ENCODE results near the gene PLB1.

The PLB1 gene

GRCh38 chr2:28640908-28641300, 145.0 kb downstream of the PLB1 start:
- Histone ChIP-seq H3K4me2 (ENCODE audit: low read length) (no peak overlapping the region), H3K27me3 (ENCODE audit: control insufficient read depth, insufficient read depth, low read length) (no peaks in the 10 kb centered on the region), H3K9me3 (replicated peaks; ENCODE audit: low read length) (no peaks in the 10 kb centered on the region), H3K4me1 (ENCODE audit: control insufficient read depth, insufficient read depth, low read length) (peaks cover 44% of the 10 kb centered on the region), H3K4me3 (ENCODE audit: low read length) (no peak overlapping the region), H3K36me3 (ENCODE audit: insufficient read depth, low read length) (no peaks in the 10 kb centered on the region), H3K9ac (ENCODE audit: low read depth, low read length) (no peak overlapping the region)

DNA sequence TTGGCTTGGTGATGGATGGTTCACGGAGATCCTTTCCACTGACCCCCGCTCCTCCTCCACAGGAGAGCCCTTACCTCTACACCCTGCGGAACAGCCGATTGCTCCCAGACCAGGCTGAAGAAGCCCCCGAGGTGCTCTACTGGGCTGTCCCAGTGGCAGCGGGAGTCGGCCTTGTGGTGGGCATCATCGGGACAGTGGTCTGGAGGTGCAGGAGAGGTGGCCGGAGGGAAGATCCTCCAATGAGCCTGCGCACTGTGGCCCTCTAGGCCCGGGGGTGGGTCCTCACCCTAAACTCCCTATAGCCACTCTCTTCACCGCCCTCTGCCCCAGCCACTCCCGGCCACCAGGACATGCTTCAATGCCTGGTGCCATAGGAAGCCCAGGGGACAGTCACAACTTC, 146.9 kb downstream of the PLB1 start:
- Histone ChIP-seq H3K4me3 (ENCODE audit: low read length) (no peak overlapping the region), H3K36me3 (ENCODE audit: insufficient read depth, low read length) (no peaks in the 10 kb centered on the region), H3K4me2 (ENCODE audit: low read length) (no peak overlapping the region), H3K4me1 (ENCODE audit: control insufficient read depth, insufficient read depth, low read length) (peaks cover 29% of the 10 kb centered on the region), H3K9ac (ENCODE audit: low read depth, low read length) (no peak overlapping the region), H3K9me3 (replicated peaks; ENCODE audit: low read length) (no peaks in the 10 kb centered on the region), H3K27me3 (ENCODE audit: control insufficient read depth, insufficient read depth, low read length) (no peaks in the 10 kb centered on the region)

DNA sequence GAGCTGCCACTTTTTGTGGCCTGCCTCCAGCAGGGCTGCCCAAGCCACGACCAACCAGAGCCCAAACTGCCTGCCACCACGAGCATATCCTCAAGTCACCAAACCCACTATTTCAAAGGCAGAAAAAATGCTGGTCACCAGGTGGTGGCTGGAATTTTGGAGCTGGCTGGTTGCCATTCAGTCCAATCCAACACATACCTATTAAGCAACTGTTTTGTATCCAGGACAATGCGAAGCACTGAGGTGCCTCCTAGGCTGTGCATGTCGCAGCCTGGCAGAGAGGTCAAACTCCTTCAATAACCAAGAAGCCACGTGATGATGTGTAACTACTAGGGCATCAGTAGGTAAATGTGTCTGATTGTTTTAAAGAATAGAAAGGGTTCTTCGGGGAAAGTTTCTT, 147.5 kb downstream of the PLB1 start:
- H3K4me1 ChIP-seq (ENCODE audit: control insufficient read depth, insufficient read depth, low read length) = peaks cover 23% of the 10 kb centered on the region
- no peaks in the 10 kb centered on the region for H3K36me3 ChIP-seq (ENCODE audit: insufficient read depth, low read length)
- peak overlapping the region; percentile 57 for H3K9ac ChIP-seq (ENCODE audit: low read depth, low read length)
- H3K4me3 ChIP-seq (ENCODE audit: low read length) = no peak overlapping the region
- no peaks in the 10 kb centered on the region for H3K9me3 ChIP-seq (replicated peaks; ENCODE audit: low read length)
- H3K4me2 ChIP-seq (ENCODE audit: low read length) = peak overlapping the region; percentile 55
- no peaks in the 10 kb centered on the region for H3K27me3 ChIP-seq (ENCODE audit: control insufficient read depth, insufficient read depth, low read length)

DNA sequence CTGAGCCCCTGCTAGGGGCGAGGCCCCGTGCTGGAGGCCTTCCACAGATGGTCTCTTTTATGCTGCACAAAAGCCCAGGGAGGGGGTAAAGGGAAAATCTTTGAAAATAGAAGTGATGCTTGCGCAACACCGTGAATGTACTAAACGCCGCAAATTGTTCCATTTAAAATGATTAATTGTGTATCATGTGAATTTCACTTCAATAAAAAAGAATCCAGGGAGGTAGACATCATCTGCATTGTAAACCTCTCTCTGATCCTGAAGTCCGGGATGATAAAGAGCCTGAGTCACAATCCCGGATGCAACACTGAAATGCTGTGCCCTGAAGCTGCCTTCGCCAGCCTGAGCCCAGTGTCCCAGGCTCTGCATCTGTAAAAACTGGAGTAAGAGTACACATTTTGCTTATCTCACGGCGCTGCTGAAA, 148.1 kb downstream of the PLB1 start:
- Histone ChIP-seq H3K27me3 (ENCODE audit: control insufficient read depth, insufficient read depth, low read length) (no peaks in the 10 kb centered on the region), H3K4me2 (ENCODE audit: low read length) (peak overlapping the region; percentile 55), H3K9me3 (replicated peaks; ENCODE audit: low read length) (no peaks in the 10 kb centered on the region), H3K36me3 (ENCODE audit: insufficient read depth, low read length) (no peaks in the 10 kb centered on the region), H3K4me3 (ENCODE audit: low read length) (no peak overlapping the region), H3K4me1 (ENCODE audit: control insufficient read depth, insufficient read depth, low read length) (peaks cover 24% of the 10 kb centered on the region), H3K9ac (ENCODE audit: low read depth, low read length) (peak overlapping the region; percentile 66)

GRCh38 chr2:28644760-28645159, 148.9 kb downstream of the PLB1 start:
- H3K36me3 ChIP-seq (ENCODE audit: insufficient read depth, low read length) = no peaks in the 10 kb centered on the region
- no peaks in the 10 kb centered on the region for H3K9me3 ChIP-seq (replicated peaks; ENCODE audit: low read length)
- no peak overlapping the region for H3K4me2 ChIP-seq (ENCODE audit: low read length)
- H3K4me1 ChIP-seq (ENCODE audit: control insufficient read depth, insufficient read depth, low read length) = peaks cover 33% of the 10 kb centered on the region
- H3K4me3 ChIP-seq (ENCODE audit: low read length) = no peak overlapping the region
- H3K27me3 ChIP-seq (ENCODE audit: control insufficient read depth, insufficient read depth, low read length) = no peaks in the 10 kb centered on the region
- peak overlapping the region; percentile 66 for H3K9ac ChIP-seq (ENCODE audit: low read depth, low read length)

DNA sequence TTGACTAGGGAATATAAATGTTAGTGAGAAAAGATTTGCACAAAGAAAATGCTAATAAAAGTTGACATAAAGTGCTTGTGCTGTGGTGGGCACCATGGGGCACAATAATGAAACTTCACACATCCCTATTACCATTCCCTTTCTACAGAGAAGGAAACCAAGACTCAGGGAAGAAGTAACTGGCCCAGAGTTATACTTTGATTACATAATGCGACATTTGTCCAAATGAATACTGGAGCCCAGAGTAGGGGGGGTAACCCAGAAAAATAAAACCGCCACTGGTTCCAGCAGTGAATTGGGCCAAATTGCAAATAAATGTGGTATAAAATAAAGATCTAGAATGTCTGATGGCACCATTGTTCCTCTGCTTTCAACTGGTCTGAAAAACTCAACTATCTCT, 149.7 kb downstream of the PLB1 start:
- H3K36me3 ChIP-seq (ENCODE audit: insufficient read depth, low read length) = no peaks in the 10 kb centered on the region

GRCh38 chr2:28647682-28648081, 151.8 kb downstream of the PLB1 start:
- peaks cover 48% of the 10 kb centered on the region for H3K4me1 ChIP-seq (ENCODE audit: control insufficient read depth, insufficient read depth, low read length)
- no peak overlapping the region for H3K9ac ChIP-seq (ENCODE audit: low read depth, low read length)
- H3K27me3 ChIP-seq (ENCODE audit: control insufficient read depth, insufficient read depth, low read length) = no peaks in the 10 kb centered on the region
- H3K9me3 ChIP-seq (replicated peaks; ENCODE audit: low read length) = no peaks in the 10 kb centered on the region
- H3K4me3 ChIP-seq (ENCODE audit: low read length) = no peak overlapping the region
- no peaks in the 10 kb centered on the region for H3K36me3 ChIP-seq (ENCODE audit: insufficient read depth, low read length)
- H3K4me2 ChIP-seq (ENCODE audit: low read length) = no peak overlapping the region

More for the DNA sequence above, 149.7 kb downstream of the PLB1 start:
- H3K27me3 ChIP-seq (ENCODE audit: control insufficient read depth, insufficient read depth, low read length) = no peaks in the 10 kb centered on the region
- H3K4me3 ChIP-seq (ENCODE audit: low read length) = no peak overlapping the region
- H3K4me1 ChIP-seq (ENCODE audit: control insufficient read depth, insufficient read depth, low read length) = peaks cover 39% of the 10 kb centered on the region
- H3K9ac ChIP-seq (ENCODE audit: low read depth, low read length) = no peak overlapping the region
- H3K4me2 ChIP-seq (ENCODE audit: low read length) = no peak overlapping the region
- no peaks in the 10 kb centered on the region for H3K9me3 ChIP-seq (replicated peaks; ENCODE audit: low read length)

GRCh38 chr2:28648147-28648546, 152.3 kb downstream of the PLB1 start:
- H3K9me3 ChIP-seq (replicated peaks; ENCODE audit: low read length) = no peaks in the 10 kb centered on the region
- H3K4me1 ChIP-seq (ENCODE audit: control insufficient read depth, insufficient read depth, low read length) = peaks cover 49% of the 10 kb centered on the region
- no peaks in the 10 kb centered on the region for H3K27me3 ChIP-seq (ENCODE audit: control insufficient read depth, insufficient read depth, low read length)
- H3K4me3 ChIP-seq (ENCODE audit: low read length) = no peak overlapping the region
- no peak overlapping the region for H3K9ac ChIP-seq (ENCODE audit: low read depth, low read length)
- H3K4me2 ChIP-seq (ENCODE audit: low read length) = no peak overlapping the region
- H3K36me3 ChIP-seq (ENCODE audit: insufficient read depth, low read length) = no peaks in the 10 kb centered on the region

- Histone ChIP-seq H3K36me3 (ENCODE audit: insufficient read depth, low read length) (no peaks in the 10 kb centered on the region), H3K9ac (ENCODE audit: low read depth, low read length) (peak overlapping the region; percentile 13), H3K9me3 (replicated peaks; ENCODE audit: low read length) (no peaks in the 10 kb centered on the region), H3K4me3 (ENCODE audit: low read length) (no peak overlapping the region), H3K4me1 (ENCODE audit: control insufficient read depth, insufficient read depth, low read length) (peaks cover 42% of the 10 kb centered on the region), H3K4me2 (ENCODE audit: low read length) (no peak overlapping the region), H3K27me3 (ENCODE audit: control insufficient read depth, insufficient read depth, low read length) (no peaks in the 10 kb centered on the region)
These were observed 153.0 kb downstream of the PLB1 start for GRCh38 chr2:28648671-28649395.

DNA sequence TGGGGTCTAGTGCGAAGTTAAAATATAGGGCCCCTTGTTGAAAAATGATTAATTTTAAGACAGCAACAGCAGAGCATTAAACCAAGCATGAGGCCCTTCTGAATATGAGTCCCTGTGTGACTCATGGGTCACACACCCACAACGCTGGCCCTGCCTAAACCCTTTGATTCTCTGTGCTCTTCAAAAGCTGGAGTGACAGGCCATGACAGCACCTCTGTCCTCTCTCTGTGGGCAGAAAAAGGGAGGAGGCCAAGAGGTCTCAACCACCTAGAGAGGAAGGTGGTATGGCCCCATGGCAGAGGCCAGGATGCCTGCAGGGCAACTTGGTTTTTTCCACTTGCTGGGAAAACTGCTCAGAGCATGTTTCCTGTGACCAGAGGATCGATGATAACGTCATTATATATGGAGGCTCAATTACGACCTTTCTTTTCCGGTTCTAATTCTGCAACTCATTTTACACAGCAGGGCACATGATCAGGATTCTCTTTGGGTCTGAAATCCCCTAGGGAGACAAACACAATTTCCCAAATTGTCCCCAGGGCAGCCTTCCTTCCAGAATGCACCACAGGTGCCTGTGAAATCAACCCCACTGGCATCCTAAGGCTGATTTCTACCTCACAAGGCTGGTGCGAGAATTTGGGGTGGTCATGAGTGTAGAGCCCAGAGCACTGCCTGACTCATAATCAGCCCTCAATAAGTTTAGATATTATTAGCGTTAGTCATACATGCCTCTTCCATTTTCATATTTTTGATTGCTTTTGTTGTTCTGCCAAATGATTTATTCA, 153.8 kb downstream of the PLB1 start:
- Histone ChIP-seq H3K27me3 (ENCODE audit: control insufficient read depth, insufficient read depth, low read length) (no peaks in the 10 kb centered on the region), H3K9ac (ENCODE audit: low read depth, low read length) (peak overlapping the region; percentile 13), H3K4me2 (ENCODE audit: low read length) (peak overlapping the region; percentile 20), H3K4me1 (ENCODE audit: control insufficient read depth, insufficient read depth, low read length) (peaks cover 42% of the 10 kb centered on the region), H3K9me3 (replicated peaks; ENCODE audit: low read length) (no peaks in the 10 kb centered on the region), H3K4me3 (ENCODE audit: low read length) (peak overlapping the region; percentile 0), H3K36me3 (ENCODE audit: insufficient read depth, low read length) (no peaks in the 10 kb centered on the region)

GRCh38 chr2:28650266-28650584, 154.4 kb downstream of the PLB1 start:
- no peak overlapping the region for H3K4me2 ChIP-seq (ENCODE audit: low read length)
- no peak overlapping the region for H3K9ac ChIP-seq (ENCODE audit: low read depth, low read length)
- peaks cover 42% of the 10 kb centered on the region for H3K4me1 ChIP-seq (ENCODE audit: control insufficient read depth, insufficient read depth, low read length)
- no peak overlapping the region for H3K4me3 ChIP-seq (ENCODE audit: low read length)
- H3K27me3 ChIP-seq (ENCODE audit: control insufficient read depth, insufficient read depth, low read length) = no peaks in the 10 kb centered on the region
- H3K9me3 ChIP-seq (replicated peaks; ENCODE audit: low read length) = no peaks in the 10 kb centered on the region
- H3K36me3 ChIP-seq (ENCODE audit: insufficient read depth, low read length) = no peaks in the 10 kb centered on the region

- Histone ChIP-seq H3K27me3 (ENCODE audit: control insufficient read depth, insufficient read depth, low read length) (no peaks in the 10 kb centered on the region), H3K36me3 (ENCODE audit: insufficient read depth, low read length) (no peaks in the 10 kb centered on the region), H3K4me2 (ENCODE audit: low read length) (no peak overlapping the region), H3K9ac (ENCODE audit: low read depth, low read length) (no peak overlapping the region), H3K9me3 (replicated peaks; ENCODE audit: low read length) (no peaks in the 10 kb centered on the region), H3K4me1 (ENCODE audit: control insufficient read depth, insufficient read depth, low read length) (peaks cover 42% of the 10 kb centered on the region), H3K4me3 (ENCODE audit: low read length) (no peak overlapping the region)
These were observed 156.4 kb downstream of the PLB1 start for GRCh38 chr2:28652217-28652616.
